Trophoblast cell (in vitro differentiated cells and primary cell): ENCODE measurements around the gene KRT39.
A peak's percentile ranks its signal among the peaks of the same experiment; 100 is the strongest.

Source experiments
- DNase-seq, 2 donors: peaks; one replicate each; pipeline ENCODE4 v3.0.0-alpha.2; 2016
- H2AFZ ChIP-seq: 2 replicates; pipeline ENCODE4 v1.6.1; 2013; ENCODE audit warnings: low read length, moderate library complexity, mild to moderate bottlenecking; ENCODE audit not compliant: insufficient read depth, poor library complexity
- H2AK5ac ChIP-seq: 2 replicates; pipeline ENCODE4 v1.6.1; 2013; ENCODE audit warnings: mild to moderate bottlenecking, low read length
- H2BK120ac ChIP-seq: 2 replicates; pipeline ENCODE4 v1.6.1; 2013; ENCODE audit warnings: low read length, mild to moderate bottlenecking, moderate library complexity; ENCODE audit not compliant: insufficient read depth, poor library complexity
- H2BK12ac ChIP-seq: 2 replicates; pipeline ENCODE4 v1.6.1; 2013; ENCODE audit warnings: mild to moderate bottlenecking, low read length, moderate library complexity
- H2BK5ac ChIP-seq: 2 replicates; pipeline ENCODE4 v1.6.1; 2013; ENCODE audit warnings: low read length, low read depth, moderate library complexity, mild to moderate bottlenecking; ENCODE audit not compliant: poor library complexity
- H3K14ac ChIP-seq: 2 replicates; pipeline ENCODE4 v1.6.1; 2013; ENCODE audit warnings: mild to moderate bottlenecking, low read length
- H3K18ac ChIP-seq: 2 replicates; pipeline ENCODE4 v1.6.1; 2013; ENCODE audit warnings: mild to moderate bottlenecking, low read length
- H3K23ac ChIP-seq: 2 replicates; pipeline ENCODE4 v1.6.1; 2013; ENCODE audit warnings: low read length
- H3K27ac ChIP-seq: 2 replicates; pipeline ENCODE4 v1.5.1; 2013; ENCODE audit warnings: low read depth, mild to moderate bottlenecking, inconsistent platforms, low read length, moderate library complexity
- H3K27me3 ChIP-seq: 2 replicates; pipeline ENCODE4 v1.6.1; 2013; ENCODE audit warnings: inconsistent platforms, mild to moderate bottlenecking, low read length, moderate library complexity; ENCODE audit not compliant: insufficient read depth
- H3K36me3 ChIP-seq, 2 experiments: 1 replicate in 1 of 2; 2 replicates in 1 of 2; pipeline ENCODE4 v1.6.1; 2013; ENCODE audit warnings: low read length in 2 of 2, mild to moderate bottlenecking in 2 of 2, moderate library complexity in 1 of 2; ENCODE audit not compliant: insufficient read depth in 2 of 2, control insufficient read depth in 1 of 2
- H3K4ac ChIP-seq: 2 replicates; pipeline ENCODE4 v1.6.1; 2013; ENCODE audit warnings: low read depth, mild to moderate bottlenecking, low read length, moderate library complexity
- H3K4me1 ChIP-seq, 2 experiments: 1 replicate in 1 of 2; 2 replicates in 1 of 2; pipeline ENCODE4 v1.6.1; 2013; ENCODE audit warnings: low read length in 2 of 2, mild to moderate bottlenecking in 2 of 2, moderate library complexity in 1 of 2; ENCODE audit not compliant: insufficient read depth in 2 of 2, control insufficient read depth in 1 of 2
- H3K4me2 ChIP-seq: 2 replicates; pipeline ENCODE4 v1.6.1; 2013; ENCODE audit warnings: inconsistent platforms, mild to moderate bottlenecking, low read length, moderate library complexity
- H3K4me3 ChIP-seq: 2 replicates; pipeline ENCODE4 v1.5.1; 2013; ENCODE audit warnings: mild to moderate bottlenecking, low read depth, low read length, inconsistent platforms
- H3K79me1 ChIP-seq: one replicate; pipeline ENCODE4 v1.6.1; 2013; ENCODE audit warnings: low read length
- H3K79me2 ChIP-seq: 2 replicates; pipeline ENCODE4 v1.6.1; 2013; ENCODE audit warnings: low read length, mild to moderate bottlenecking; ENCODE audit not compliant: control insufficient read depth, insufficient read depth, poor library complexity
- H3K9ac ChIP-seq: 2 replicates; pipeline ENCODE4 v1.6.1; 2013; ENCODE audit warnings: mild to moderate bottlenecking, low read length
- H3K9me3 ChIP-seq: 2 replicates; pipeline ENCODE4 v1.6.1; 2013; ENCODE audit warnings: low read depth, mild to moderate bottlenecking, control low read depth, inconsistent platforms, low read length; ENCODE audit not compliant: insufficient read depth
- H4K12ac ChIP-seq: 2 replicates; pipeline ENCODE4 v1.6.1; 2013; ENCODE audit warnings: low read depth, mild to moderate bottlenecking, low read length, moderate library complexity
- H4K8ac ChIP-seq: 2 replicates; pipeline ENCODE4 v1.6.1; 2013; ENCODE audit warnings: low read depth, mild to moderate bottlenecking, low read length, moderate library complexity
- H4K91ac ChIP-seq: one replicate; pipeline ENCODE4 v1.6.1; 2013; ENCODE audit warnings: low read depth, mild to moderate bottlenecking, low read length, moderate library complexity
- WGBS: extraction: QIAGEN DNeasy Blood & Tissue Kit; methylation state at CpG from one replicate; pipeline ENCODE4 v1.1.7; 2013; ENCODE audit warnings: missing lambda C conversion rate; ENCODE audit not compliant: insufficient read length, insufficient coverage; ENCODE audit errors: extremely low coverage; 5-methylcytosine and 5-hydroxymethylcytosine counted together

KRT39 gene

DNA sequence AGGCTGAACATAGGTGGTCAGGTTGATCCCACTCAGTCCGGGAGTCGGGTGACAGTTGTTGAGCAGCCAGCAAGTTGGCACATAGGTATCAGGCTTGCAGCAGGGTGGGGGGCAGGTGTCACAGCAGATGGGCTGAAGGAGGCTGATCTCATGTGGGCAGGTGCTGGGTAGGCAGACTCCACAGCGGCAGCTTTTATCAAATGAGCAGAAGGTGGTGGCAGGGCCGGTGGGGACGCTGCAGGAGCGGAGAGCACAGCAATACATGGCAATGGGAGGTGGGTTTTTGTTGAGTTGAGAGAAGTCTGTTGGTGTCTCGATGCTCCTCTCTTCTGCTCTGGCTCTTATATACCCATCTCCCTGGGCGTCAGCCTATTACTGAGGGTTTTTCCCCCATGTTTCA, 42.1 kb upstream of the KRT39 start, which contains the start of gene KRTAP3-1:
Gene KRTAP3-1 (minus strand): TSS at position 318 of the 400 bp plus-strand sequence. CDS start 54 bp downstream, at position 264.
- Histone ChIP-seq H2AK5ac (no peak within 1 kb of the TSS), H4K12ac (no peak within 1 kb of the TSS), H4K91ac (no peak within 1 kb of the TSS), H3K9ac (no peak within 1 kb of the TSS), H4K8ac (no peak within 1 kb of the TSS), H3K9me3 (no peaks in the 10 kb centered on the region), H3K4ac (no peak within 1 kb of the TSS), H3K36me3 (no peaks in the 10 kb centered on the region), H3K23ac (no peak within 1 kb of the TSS), H3K4me2 (no peak within 1 kb of the TSS), H3K4me3 (no peak within 1 kb of the TSS), H3K18ac (no peak within 1 kb of the TSS), H3K14ac (peak within 1 kb of the TSS; percentile 13), H2AFZ (no peak within 1 kb of the TSS), H3K79me2 (no peaks in the 10 kb centered on the region), H3K27me3 (no peaks in the 10 kb centered on the region), H3K27ac (no peak within 1 kb of the TSS), H3K79me1 (peaks cover 2% of the 10 kb centered on the region), H2BK5ac (no peak within 1 kb of the TSS), H2BK12ac (no peak within 1 kb of the TSS), H2BK120ac (no peak within 1 kb of the TSS), H3K4me1 (peaks cover 4% of the 10 kb centered on the region in 2 experiments)
- WGBS: no CpG with 5 or more reads among the region's 8 CpGs
- no peak for DNase-seq

DNA sequence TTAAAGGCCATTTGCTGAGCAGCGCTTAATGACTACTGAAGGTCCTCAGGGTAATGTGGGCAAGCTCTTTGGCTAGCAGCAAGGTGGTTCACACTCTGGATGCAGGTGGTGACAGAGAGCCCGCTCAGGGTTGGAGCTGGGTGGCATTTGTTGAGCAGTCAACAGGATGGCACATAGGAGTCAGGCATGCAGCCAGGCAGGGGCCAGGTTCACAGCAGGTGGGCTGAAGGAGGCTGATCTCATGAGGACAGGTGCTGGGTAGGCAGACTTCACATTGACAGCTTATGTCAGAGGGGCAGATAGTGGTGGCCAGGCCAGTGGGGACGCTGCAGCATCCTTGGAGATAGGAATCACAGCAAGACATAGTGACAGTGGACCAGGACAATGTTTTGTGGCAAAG, 37.6 kb upstream of the KRT39 start:
- Histone ChIP-seq H3K18ac (no peak overlapping the region), H3K4me3 (no peak overlapping the region), H3K9me3 (no peaks in the 10 kb centered on the region), H2AFZ (no peak overlapping the region), H2BK120ac (no peak overlapping the region), H3K27me3 (no peaks in the 10 kb centered on the region), H3K14ac (no peak overlapping the region), H3K36me3 (no peaks in the 10 kb centered on the region), H2BK5ac (no peak overlapping the region), H3K4ac (no peak overlapping the region), H3K79me1 (peaks cover 2% of the 10 kb centered on the region), H3K79me2 (no peaks in the 10 kb centered on the region), H2BK12ac (no peak overlapping the region), H3K27ac (no peak overlapping the region), H3K23ac (no peak overlapping the region), H3K4me1 (peaks cover 4% of the 10 kb centered on the region in 2 experiments), H4K91ac (no peak overlapping the region), H2AK5ac (no peak overlapping the region), H3K4me2 (no peak overlapping the region), H4K8ac (no peak overlapping the region), H3K9ac (no peak overlapping the region), H4K12ac (no peak overlapping the region)
- no peak for DNase-seq
- WGBS: no CpG with 5 or more reads among the region's 3 CpGs

DNA sequence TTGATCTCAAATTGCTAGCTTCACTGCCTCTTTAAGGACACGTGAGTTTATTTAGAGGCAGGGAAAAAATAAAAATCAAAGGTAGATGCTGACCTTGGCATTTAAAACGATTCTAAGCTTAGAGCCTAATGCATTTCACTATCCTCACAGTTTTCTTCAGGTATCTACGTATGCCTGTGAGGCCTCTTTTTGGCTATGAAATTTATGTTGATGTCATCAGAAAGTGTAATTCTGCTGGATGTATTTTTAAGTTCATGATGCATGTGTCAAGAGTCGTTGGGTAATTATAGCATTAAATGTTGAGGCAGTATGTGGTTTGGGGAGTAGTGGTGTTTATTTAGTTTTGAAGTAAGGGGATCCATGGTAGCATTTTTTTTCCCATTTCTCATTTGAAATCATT, 37.2 kb upstream of the KRT39 start:
- no peaks in the 10 kb centered on the region for H3K79me2 ChIP-seq
- no peak overlapping the region for H2AFZ ChIP-seq
- no peak for DNase-seq
- WGBS: no CpG with 5 or more reads among the region's 4 CpGs
- no peak overlapping the region for H2BK12ac ChIP-seq
- H3K4me2 ChIP-seq: no peak overlapping the region
- H3K79me1 ChIP-seq: peaks cover 2% of the 10 kb centered on the region
- H3K9me3 ChIP-seq: no peaks in the 10 kb centered on the region
- no peak overlapping the region for H3K4ac ChIP-seq
- H3K9ac ChIP-seq: no peak overlapping the region
- H3K27me3 ChIP-seq: no peaks in the 10 kb centered on the region
- no peak overlapping the region for H3K14ac ChIP-seq
- H2BK5ac ChIP-seq: no peak overlapping the region
- H3K27ac ChIP-seq: no peak overlapping the region
- no peak overlapping the region for H3K18ac ChIP-seq
- H4K91ac ChIP-seq: no peak overlapping the region
- no peak overlapping the region for H2AK5ac ChIP-seq
- no peaks in the 10 kb centered on the region for H3K36me3 ChIP-seq
- H3K4me3 ChIP-seq: no peak overlapping the region
- no peak overlapping the region for H4K12ac ChIP-seq
- H2BK120ac ChIP-seq: no peak overlapping the region
- H3K4me1 ChIP-seq: peaks cover 3% of the 10 kb centered on the region in 2 experiments
- H3K23ac ChIP-seq: no peak overlapping the region
- no peak overlapping the region for H4K8ac ChIP-seq

DNA sequence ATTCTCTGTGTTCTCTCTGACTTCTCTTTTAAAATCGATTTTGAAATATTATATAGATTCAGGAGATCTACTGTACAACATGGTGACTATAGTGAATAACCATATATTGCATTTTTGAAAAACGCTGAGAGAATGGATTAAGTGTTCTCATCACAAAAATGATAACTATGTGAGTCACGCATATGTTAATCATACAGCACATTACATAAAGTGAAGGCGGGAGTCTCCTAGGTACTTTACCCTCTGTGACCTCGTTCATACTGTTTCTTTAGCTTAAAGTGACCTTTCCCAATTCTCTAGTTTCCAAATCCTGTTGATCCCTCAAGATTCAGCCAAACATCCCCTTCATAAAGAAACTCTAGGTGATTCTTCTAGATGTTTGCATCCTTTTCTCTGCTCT, 36.1 kb upstream of the KRT39 start:
- H3K9me3 ChIP-seq: no peaks in the 10 kb centered on the region
- H2AFZ ChIP-seq: no peak overlapping the region
- no peaks in the 10 kb centered on the region for H3K79me2 ChIP-seq
- no peaks in the 10 kb centered on the region for H3K4me1 ChIP-seq
- H2BK120ac ChIP-seq: no peak overlapping the region
- H3K27ac ChIP-seq: no peak overlapping the region
- no peak overlapping the region for H3K4ac ChIP-seq
- no peaks in the 10 kb centered on the region for H3K27me3 ChIP-seq
- no peak overlapping the region for H2BK5ac ChIP-seq
- H4K12ac ChIP-seq: no peak overlapping the region
- H3K18ac ChIP-seq: no peak overlapping the region
- no peak overlapping the region for H4K8ac ChIP-seq
- no peaks in the 10 kb centered on the region for H3K79me1 ChIP-seq
- H3K4me3 ChIP-seq: no peak overlapping the region
- H3K23ac ChIP-seq: no peak overlapping the region
- no peak overlapping the region for H2AK5ac ChIP-seq
- no peaks in the 10 kb centered on the region for H3K36me3 ChIP-seq
- no peak overlapping the region for H3K4me2 ChIP-seq
- no peak overlapping the region for H3K9ac ChIP-seq
- H4K91ac ChIP-seq: no peak overlapping the region
- no peak overlapping the region for H3K14ac ChIP-seq
- no peak for DNase-seq
- WGBS: no CpG with 5 or more reads among the region's 5 CpGs
- H2BK12ac ChIP-seq: no peak overlapping the region
